Sigmoid colon (tissue), 4 donors: ENCODE results near the gene POU6F2.

Source experiments
- POLR2AphosphoS5 ChIP-seq, 4 donors: sonication (generic); formaldehyde crosslinking; IDR thresholded peaks; one replicate each; pipeline ENCODE4 v1.6.1; 2017; ENCODE audit warnings: antibody characterized with exemption in 4 of 4
- TF ChIP-seq, protein P1 (sequence below), 4 experiments: fragments of 450-650 bp in 3 of 4; fragments of 200-600 bp in 1 of 4; IDR thresholded peaks; one replicate each; pipeline ENCODE4 v1.5.1; 2016 to 2019; ENCODE audit warnings: antibody characterized with exemption in 4 of 4, mild to moderate bottlenecking in 3 of 4, moderate library complexity in 2 of 4

DNA sequence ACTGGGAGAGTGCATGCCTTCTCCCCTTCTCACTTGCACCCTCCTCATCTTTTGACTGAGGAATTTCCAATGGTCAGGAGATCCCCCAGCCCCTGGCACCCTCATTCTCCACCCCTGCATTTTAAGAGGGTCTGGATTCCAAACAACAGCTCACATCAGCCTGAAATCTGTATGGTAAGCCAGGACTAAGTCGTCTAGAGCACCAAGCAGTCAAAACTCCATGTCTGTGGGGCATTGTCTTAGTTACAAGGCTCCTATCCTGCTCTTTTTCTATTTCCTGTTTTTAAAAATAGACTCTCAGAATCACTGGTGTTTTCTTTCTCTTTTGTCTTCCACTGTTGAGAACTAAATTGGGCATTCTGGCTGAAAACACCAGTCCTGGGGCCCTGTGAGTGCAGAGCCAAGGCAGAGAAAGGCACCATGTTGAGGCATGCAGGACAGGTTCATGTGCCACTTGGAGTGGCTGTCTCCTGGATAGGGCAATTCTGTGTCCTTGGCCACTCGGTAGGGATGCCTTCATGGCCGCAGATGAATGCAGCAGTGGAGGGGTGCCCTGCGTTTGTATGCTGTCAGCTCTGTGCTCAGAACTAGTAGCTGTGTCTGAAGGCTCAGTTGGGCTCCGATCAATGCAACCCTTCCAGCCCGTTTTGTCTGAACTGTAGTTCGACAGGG is 371.9 kb downstream of the POU6F2 start:
- TF ChIP-seq, protein P1, sequence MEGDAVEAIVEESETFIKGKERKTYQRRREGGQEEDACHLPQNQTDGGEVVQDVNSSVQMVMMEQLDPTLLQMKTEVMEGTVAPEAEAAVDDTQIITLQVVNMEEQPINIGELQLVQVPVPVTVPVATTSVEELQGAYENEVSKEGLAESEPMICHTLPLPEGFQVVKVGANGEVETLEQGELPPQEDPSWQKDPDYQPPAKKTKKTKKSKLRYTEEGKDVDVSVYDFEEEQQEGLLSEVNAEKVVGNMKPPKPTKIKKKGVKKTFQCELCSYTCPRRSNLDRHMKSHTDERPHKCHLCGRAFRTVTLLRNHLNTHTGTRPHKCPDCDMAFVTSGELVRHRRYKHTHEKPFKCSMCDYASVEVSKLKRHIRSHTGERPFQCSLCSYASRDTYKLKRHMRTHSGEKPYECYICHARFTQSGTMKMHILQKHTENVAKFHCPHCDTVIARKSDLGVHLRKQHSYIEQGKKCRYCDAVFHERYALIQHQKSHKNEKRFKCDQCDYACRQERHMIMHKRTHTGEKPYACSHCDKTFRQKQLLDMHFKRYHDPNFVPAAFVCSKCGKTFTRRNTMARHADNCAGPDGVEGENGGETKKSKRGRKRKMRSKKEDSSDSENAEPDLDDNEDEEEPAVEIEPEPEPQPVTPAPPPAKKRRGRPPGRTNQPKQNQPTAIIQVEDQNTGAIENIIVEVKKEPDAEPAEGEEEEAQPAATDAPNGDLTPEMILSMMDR (IDR thresholded peaks at IDR 0.05), result no peak
- TF ChIP-seq POLR2AphosphoS5 (IDR thresholded peaks at IDR 0.05), result no peak
